OCI-LY7 (cell line): Measurements from ENCODE around the gene SH3RF3. TPM values are rescaled to one million over a fixed set of nuclear protein-coding genes. Genes with fewer than 3 reads are reported as not detected.

ENCODE experiments used
- BruUV-seq: library from RNA; stranded (reverse); fragments of 400-500 nt; replicated peaks from 2 replicates; lab custom pipeline; 2021; lab: Mats Ljungman, UMichigan
- CTCF ChIA-PET: fragments of 300-600 bp; sonication (Branson Sonifier 250); formaldehyde crosslinking; loops from one replicate; lab custom pipeline; 2022; ENCODE audit warnings: antibody characterized with exemption; ENCODE audit not compliant: unreplicated experiment; lab: Charles Lee
- POLR2A ChIA-PET: fragments of 300-600 bp; sonication (Branson Sonifier 250); formaldehyde crosslinking; loops from one replicate; lab custom pipeline; 2022; ENCODE audit warnings: antibody characterized with exemption; lab: Charles Lee
- DNase-seq: peaks from one replicate; pipeline ENCODE4 v3.0.0-alpha.2; 2015; ENCODE audit warnings: low spot score
- H2AFZ ChIP-seq: fragments of 200-600 bp; sonication (generic), shearing (Covaris generic); 2 replicates; pipeline ENCODE4 v1.6.1; 2014; ENCODE audit warnings: mild to moderate bottlenecking, antibody characterized with exemption, low read length, moderate library complexity
- H3K27ac ChIP-seq: fragments of 200-600 bp; sonication (generic); 2 replicates; pipeline ENCODE4 v1.5.1; 2014; ENCODE audit warnings: mixed run types, low read depth, mild to moderate bottlenecking, moderate library complexity, low read length, inconsistent platforms; ENCODE audit not compliant: poor library complexity, severe bottlenecking
- H3K36me3 ChIP-seq: fragments of 200-600 bp; sonication (generic); 2 replicates; pipeline ENCODE4 v1.6.1; 2014; ENCODE audit warnings: mild to moderate bottlenecking, antibody characterized with exemption, low read length, moderate library complexity, mixed read lengths; ENCODE audit not compliant: insufficient read depth
- H3K4me1 ChIP-seq: fragments of 200-600 bp; sonication (generic); 2 replicates; pipeline ENCODE4 v1.5.1; 2014; ENCODE audit warnings: mild to moderate bottlenecking, low read length; ENCODE audit not compliant: insufficient read depth, poor library complexity, severe bottlenecking
- H3K4me2 ChIP-seq: fragments of 200-600 bp; sonication (generic); 2 replicates; pipeline ENCODE4 v1.6.1; 2014; ENCODE audit warnings: mild to moderate bottlenecking, low read length
- H3K4me3 ChIP-seq: fragments of 200-600 bp; sonication (generic); 2 replicates; pipeline ENCODE4 v1.5.1; 2014; ENCODE audit warnings: mild to moderate bottlenecking, low read depth, low read length; ENCODE audit not compliant: poor library complexity, severe bottlenecking
- H3K79me2 ChIP-seq: fragments of 200-600 bp; sonication (generic); 2 replicates; pipeline ENCODE4 v1.6.1; 2016; ENCODE audit warnings: low read depth, mild to moderate bottlenecking, low read length, moderate library complexity, mixed read lengths; ENCODE audit not compliant: insufficient read depth
- H3K9me2 ChIP-seq: fragments of 200-600 bp; sonication (generic); 2 replicates; pipeline ENCODE4 v1.6.1; 2016; ENCODE audit warnings: mild to moderate bottlenecking, low read length, mixed read lengths; ENCODE audit not compliant: insufficient read depth
- H3K9me3 ChIP-seq: fragments of 200-600 bp; sonication (generic); 2 replicates; pipeline ENCODE4 v1.6.1; 2014; ENCODE audit warnings: mild to moderate bottlenecking, mixed run types, low read length, mixed read lengths
- H4K20me1 ChIP-seq: fragments of 200-600 bp; sonication (generic); 2 replicates; pipeline ENCODE4 v1.6.1; 2014; ENCODE audit warnings: mild to moderate bottlenecking, antibody characterized with exemption, low read length, moderate library complexity, mixed read lengths; ENCODE audit not compliant: insufficient read depth
- EZH2phosphoT487 ChIP-seq: fragments of 200-600 bp; sonication (generic); IDR thresholded peaks from 2 replicates; pipeline ENCODE4 v1.6.1; 2018; ENCODE audit warnings: low read depth, borderline replicate concordance, mild to moderate bottlenecking, mixed run types, antibody characterized with exemption, low read length, moderate library complexity, mixed read lengths
- intact Hi-C: fragments of 100-400 bp; cut with micrococcal nuclease; formaldehyde crosslinking; loops from one replicate; pipeline ENCODE4 v1.10.0; 2022; ENCODE audit not compliant: unreplicated experiment
- total RNA-seq, 2 experiments: library from RNA; depleted of rRNA in 1 of 2; stranded (reverse); fragments of >200 nt in 1 of 2; shearing (Covaris generic) in 1 of 2; gene quantifications; 2 replicates each; pipeline ENCODE4 v1.2.3, GENCODE V29; 2014 to 2022
- TF ChIP-seq, protein P1 (sequence below): fragments of 200-600 bp; sonication (generic); conservative IDR thresholded peaks from 2 replicates; pipeline ENCODE4 v1.5.1; 2014; ENCODE audit warnings: mild to moderate bottlenecking, antibody characterized with exemption, low read length, moderate library complexity, mixed read lengths

SH3RF3 gene
- total RNA-seq, 2 experiments from 2014 or later: not detected

- no peak overlapping the region for H3K27ac ChIP-seq
- TF ChIP-seq, protein P1, sequence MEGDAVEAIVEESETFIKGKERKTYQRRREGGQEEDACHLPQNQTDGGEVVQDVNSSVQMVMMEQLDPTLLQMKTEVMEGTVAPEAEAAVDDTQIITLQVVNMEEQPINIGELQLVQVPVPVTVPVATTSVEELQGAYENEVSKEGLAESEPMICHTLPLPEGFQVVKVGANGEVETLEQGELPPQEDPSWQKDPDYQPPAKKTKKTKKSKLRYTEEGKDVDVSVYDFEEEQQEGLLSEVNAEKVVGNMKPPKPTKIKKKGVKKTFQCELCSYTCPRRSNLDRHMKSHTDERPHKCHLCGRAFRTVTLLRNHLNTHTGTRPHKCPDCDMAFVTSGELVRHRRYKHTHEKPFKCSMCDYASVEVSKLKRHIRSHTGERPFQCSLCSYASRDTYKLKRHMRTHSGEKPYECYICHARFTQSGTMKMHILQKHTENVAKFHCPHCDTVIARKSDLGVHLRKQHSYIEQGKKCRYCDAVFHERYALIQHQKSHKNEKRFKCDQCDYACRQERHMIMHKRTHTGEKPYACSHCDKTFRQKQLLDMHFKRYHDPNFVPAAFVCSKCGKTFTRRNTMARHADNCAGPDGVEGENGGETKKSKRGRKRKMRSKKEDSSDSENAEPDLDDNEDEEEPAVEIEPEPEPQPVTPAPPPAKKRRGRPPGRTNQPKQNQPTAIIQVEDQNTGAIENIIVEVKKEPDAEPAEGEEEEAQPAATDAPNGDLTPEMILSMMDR: no peak
- no peak for TF ChIP-seq EZH2phosphoT487
- H3K4me1 ChIP-seq: no peaks in the 10 kb centered on the region
- H3K79me2 ChIP-seq: no peaks in the 10 kb centered on the region
- H4K20me1 ChIP-seq: no peaks in the 10 kb centered on the region
- ChIA-PET POLR2A (no interaction called here), CTCF (no interaction called here)
- DNase-seq: no peak
- no peaks in the 10 kb centered on the region for H3K36me3 ChIP-seq
- no peaks in the 10 kb centered on the region for H3K9me2 ChIP-seq
- no peak overlapping the region for H2AFZ ChIP-seq
- H3K4me2 ChIP-seq: no peak overlapping the region
- intact Hi-C loops: loop anchor here (10.0 kb wide), 1 partner anchor 148 kb away; no protein-coding TSS in a partner anchor
- H3K4me3 ChIP-seq: no peak overlapping the region
- BruUV-seq: no TSS peak
- no peaks in the 10 kb centered on the region for H3K9me3 ChIP-seq
These were observed 153.4 kb downstream of the SH3RF3 start for GRCh38 chr2:109282360-109282759.

- Histone ChIP-seq H3K4me2 (no peak overlapping the region), H4K20me1 (no peaks in the 10 kb centered on the region), H2AFZ (no peak overlapping the region), H3K4me3 (no peak overlapping the region), H3K79me2 (no peaks in the 10 kb centered on the region), H3K9me3 (no peaks in the 10 kb centered on the region), H3K27ac (no peak overlapping the region), H3K4me1 (no peaks in the 10 kb centered on the region), H3K9me2 (no peaks in the 10 kb centered on the region), H3K36me3 (no peaks in the 10 kb centered on the region)
- DNase-seq: no peak
- TF ChIP-seq, protein P1: no peak
- TF ChIP-seq EZH2phosphoT487: no peak
- POLR2A ChIA-PET: no interaction called here
- no TSS peak for BruUV-seq
- CTCF ChIA-PET: no interaction called here
- intact Hi-C loops: loop anchor here (10.0 kb wide), 1 partner anchor 148 kb away; no protein-coding TSS in a partner anchor
These were observed 153.9 kb downstream of the SH3RF3 start for GRCh38 chr2:109282865-109283264.

DNA sequence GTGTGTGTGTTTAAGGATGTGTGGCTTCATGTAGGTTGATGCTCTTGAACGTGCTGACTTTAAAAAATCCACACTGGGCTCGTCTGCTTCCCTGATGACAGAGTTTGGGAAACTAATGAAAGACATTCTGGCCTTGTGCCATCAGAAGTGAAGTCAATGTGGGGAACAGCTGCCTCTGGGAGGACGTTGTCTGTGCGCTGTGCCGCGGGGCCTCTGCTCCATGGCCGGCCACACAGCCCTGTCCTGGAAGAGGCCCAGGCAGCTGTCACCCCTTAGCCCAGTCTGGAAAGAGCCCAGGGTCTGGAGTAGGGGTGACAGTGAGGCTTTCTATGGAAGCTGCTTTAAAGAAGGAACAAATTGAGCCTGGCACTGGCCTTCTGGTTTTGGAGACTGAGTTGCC is 155.8 kb downstream of the SH3RF3 start:
- CTCF ChIA-PET: no interaction called here
- Histone ChIP-seq H3K9me2 (no peaks in the 10 kb centered on the region), H3K4me2 (no peak overlapping the region), H2AFZ (no peak overlapping the region), H3K36me3 (no peaks in the 10 kb centered on the region), H3K79me2 (no peaks in the 10 kb centered on the region), H3K4me1 (no peaks in the 10 kb centered on the region), H3K9me3 (no peaks in the 10 kb centered on the region), H3K27ac (no peak overlapping the region), H3K4me3 (no peak overlapping the region), H4K20me1 (no peaks in the 10 kb centered on the region)
- intact Hi-C loops: loop anchor here (10.0 kb wide), 1 partner anchor 150 kb away; no protein-coding TSS in a partner anchor
- no TSS peak for BruUV-seq
- TF ChIP-seq EZH2phosphoT487: no peak
- TF ChIP-seq, protein P1: no peak
- POLR2A ChIA-PET: no interaction called here
- no peak for DNase-seq
